ENCODE results near the gene BIN1. TPM values are rescaled to one million over a fixed set of nuclear protein-coding genes. Genes with fewer than 3 reads are reported as not detected.

Gene BIN1
- total RNA-seq, 2 experiments from 2014 or later: 1.5 to 14.1 TPM

- no TSS peak for BruUV-seq (replicated peaks)
- DNase-seq (ENCODE audit: low spot score): no peak
- intact Hi-C loops (cut with micrococcal nuclease; ENCODE audit: unreplicated experiment): no loop called here
- H3K9me2 ChIP-seq (ENCODE audit: insufficient read depth, low read length): no peaks in the 10 kb centered on the region
- no peak overlapping the region for H3K4me2 ChIP-seq (ENCODE audit: low read length)
- no peaks in the 10 kb centered on the region for H3K4me1 ChIP-seq (ENCODE audit: insufficient read depth, low read length, poor library complexity, severe bottlenecking)
- no peaks in the 10 kb centered on the region for H4K20me1 ChIP-seq (ENCODE audit: insufficient read depth, low read length)
- ChIA-PET CTCF (ENCODE audit: unreplicated experiment) (no interaction called here), POLR2A (no interaction called here)
- TF ChIP-seq EZH2phosphoT487 (IDR thresholded peaks at IDR 0.05; ENCODE audit: borderline replicate concordance, low read depth, low read length) (no peak), CTCF (conservative IDR thresholded peaks at IDR 0.05; ENCODE audit: low read length) (no peak)
- no peaks in the 10 kb centered on the region for H3K79me2 ChIP-seq (ENCODE audit: insufficient read depth, low read depth, low read length)
- no peaks in the 10 kb centered on the region for H3K9me3 ChIP-seq (ENCODE audit: low read length)
- H2AFZ ChIP-seq (ENCODE audit: low read length): no peak overlapping the region
- no peak overlapping the region for H3K27ac ChIP-seq (ENCODE audit: low read depth, low read length, poor library complexity, severe bottlenecking)
- no peaks in the 10 kb centered on the region for H3K36me3 ChIP-seq (ENCODE audit: insufficient read depth, low read length)
- H3K4me3 ChIP-seq (ENCODE audit: low read depth, low read length, poor library complexity, severe bottlenecking): no peak overlapping the region
Measured at GRCh38 chr2:127096280-127096679, 10.7 kb downstream of the BIN1 start.

- intact Hi-C loops (cut with micrococcal nuclease; ENCODE audit: unreplicated experiment): no loop called here
- BruUV-seq (replicated peaks): no TSS peak
Measured at GRCh38 chr2:127095784-127096183, 11.2 kb downstream of the BIN1 start.

GRCh38 chr2:127095367-127095641, 11.7 kb downstream of the BIN1 start:
- Histone ChIP-seq H3K79me2 (ENCODE audit: insufficient read depth, low read depth, low read length) (no peaks in the 10 kb centered on the region), H3K9me3 (ENCODE audit: low read length) (no peaks in the 10 kb centered on the region), H3K4me3 (ENCODE audit: low read depth, low read length, poor library complexity, severe bottlenecking) (no peak overlapping the region), H3K27ac (ENCODE audit: low read depth, low read length, poor library complexity, severe bottlenecking) (no peak overlapping the region), H3K4me2 (ENCODE audit: low read length) (no peak overlapping the region), H4K20me1 (ENCODE audit: insufficient read depth, low read length) (no peaks in the 10 kb centered on the region), H3K9me2 (ENCODE audit: insufficient read depth, low read length) (no peaks in the 10 kb centered on the region), H3K4me1 (ENCODE audit: insufficient read depth, low read length, poor library complexity, severe bottlenecking) (no peaks in the 10 kb centered on the region), H3K36me3 (ENCODE audit: insufficient read depth, low read length) (no peaks in the 10 kb centered on the region), H2AFZ (ENCODE audit: low read length) (no peak overlapping the region)
- no peak for DNase-seq (ENCODE audit: low spot score)
- BruUV-seq (replicated peaks): no TSS peak
- no peak for TF ChIP-seq EZH2phosphoT487 (IDR thresholded peaks at IDR 0.05; ENCODE audit: borderline replicate concordance, low read depth, low read length)
- TF ChIP-seq CTCF (conservative IDR thresholded peaks at IDR 0.05; ENCODE audit: low read length): no peak
- intact Hi-C loops (cut with micrococcal nuclease; ENCODE audit: unreplicated experiment): no loop called here
- ChIA-PET CTCF (ENCODE audit: unreplicated experiment) (no interaction called here), POLR2A (no interaction called here)

More at GRCh38 chr2:127095784-127096183, 11.2 kb downstream of the BIN1 start:
- no peaks in the 10 kb centered on the region for H3K79me2 ChIP-seq (ENCODE audit: insufficient read depth, low read depth, low read length)
- TF ChIP-seq EZH2phosphoT487 (IDR thresholded peaks at IDR 0.05; ENCODE audit: borderline replicate concordance, low read depth, low read length) (no peak), CTCF (conservative IDR thresholded peaks at IDR 0.05; ENCODE audit: low read length) (no peak)
- DNase-seq (ENCODE audit: low spot score): no peak
- no peak overlapping the region for H3K27ac ChIP-seq (ENCODE audit: low read depth, low read length, poor library complexity, severe bottlenecking)
- H2AFZ ChIP-seq (ENCODE audit: low read length): no peak overlapping the region
- no peaks in the 10 kb centered on the region for H4K20me1 ChIP-seq (ENCODE audit: insufficient read depth, low read length)
- no peak overlapping the region for H3K4me3 ChIP-seq (ENCODE audit: low read depth, low read length, poor library complexity, severe bottlenecking)
- H3K4me1 ChIP-seq (ENCODE audit: insufficient read depth, low read length, poor library complexity, severe bottlenecking): no peaks in the 10 kb centered on the region
- ChIA-PET CTCF (ENCODE audit: unreplicated experiment) (no interaction called here), POLR2A (no interaction called here)
- no peaks in the 10 kb centered on the region for H3K36me3 ChIP-seq (ENCODE audit: insufficient read depth, low read length)
- no peaks in the 10 kb centered on the region for H3K9me3 ChIP-seq (ENCODE audit: low read length)
- H3K4me2 ChIP-seq (ENCODE audit: low read length): no peak overlapping the region
- no peaks in the 10 kb centered on the region for H3K9me2 ChIP-seq (ENCODE audit: insufficient read depth, low read length)
